HepG2 (cell line): ENCODE results near the gene CAD. TPM values are rescaled to one million over a fixed set of nuclear protein-coding genes. Genes with fewer than 3 reads are reported as not detected.

Experiments
- FOSL2 ChIP-seq: sonication (generic); formaldehyde crosslinking; IDR thresholded peaks from 2 replicates; pipeline ENCODE4 v1.4.0; 2020; ENCODE audit warnings: missing genetic modification reagents
- FOXP1 ChIP-seq, 2 experiments: fragments of 450-650 bp in 1 of 2; IDR thresholded peaks; 2 replicates each; pipeline ENCODE4 v1.6.1; 2017 to 2018; ENCODE audit warnings: antibody characterized with exemption in 1 of 2
- GABPB1 ChIP-seq: IDR thresholded peaks from 2 replicates; pipeline ENCODE4 v1.6.1; 2016; ENCODE audit warnings: mild to moderate bottlenecking, missing genetic modification reagents, moderate library complexity, missing compliant biosample characterization
- NPAS2 ChIP-seq: sonication (generic); formaldehyde crosslinking; IDR thresholded peaks from 2 replicates; pipeline ENCODE4 v1.8.0; 2022; ENCODE audit warnings: mild to moderate bottlenecking, missing genetic modification reagents, borderline replicate concordance
- PHF21A ChIP-seq: sonication (generic); formaldehyde crosslinking; IDR thresholded peaks from 2 replicates; pipeline ENCODE4 v1.5.0; 2020; ENCODE audit warnings: mild to moderate bottlenecking, missing genetic modification reagents
- REST ChIP-seq, 2 experiments: IDR thresholded peaks; 2 replicates each; pipeline ENCODE4 v1.6.1; 2011 to 2012; ENCODE audit warnings: low read length in 2 of 2, borderline replicate concordance in 1 of 2, low read depth in 1 of 2, mild to moderate bottlenecking in 1 of 2, moderate library complexity in 1 of 2
- TRAFD1 ChIP-seq: sonication (generic); formaldehyde crosslinking; IDR thresholded peaks from 2 replicates; pipeline ENCODE4 v1.5.1; 2020; ENCODE audit warnings: missing genetic modification reagents, mild to moderate bottlenecking, borderline replicate concordance
- ZBTB4 ChIP-seq: sonication (generic); formaldehyde crosslinking; IDR thresholded peaks from 2 replicates; pipeline ENCODE4 v1.4.0; 2020; ENCODE audit warnings: missing genetic modification reagents, mild to moderate bottlenecking, borderline replicate concordance
- ZBTB44 ChIP-seq: sonication (generic); formaldehyde crosslinking; IDR thresholded peaks from 2 replicates; pipeline ENCODE4 v1.4.0; 2020; ENCODE audit warnings: missing genetic modification reagents
- ZMAT5 ChIP-seq: sonication (generic); formaldehyde crosslinking; IDR thresholded peaks from 2 replicates; pipeline ENCODE4 v1.5.0; 2020; ENCODE audit warnings: mild to moderate bottlenecking, low read depth, missing genetic modification reagents, borderline replicate concordance
- ZNF296 ChIP-seq: sonication (generic); formaldehyde crosslinking; conservative IDR thresholded peaks from 2 replicates; pipeline ENCODE4 v1.5.0; 2020; ENCODE audit warnings: mild to moderate bottlenecking, missing genetic modification reagents
- ZNF569 ChIP-seq: sonication (generic); formaldehyde crosslinking; IDR thresholded peaks from 2 replicates; pipeline ENCODE4 v1.5.0; 2020; ENCODE audit warnings: mild to moderate bottlenecking, missing genetic modification reagents, moderate library complexity, borderline replicate concordance
- ZNF790 ChIP-seq: sonication (generic); formaldehyde crosslinking; IDR thresholded peaks from 2 replicates; pipeline ENCODE4 v1.8.0; 2022; ENCODE audit warnings: missing genetic modification reagents, mild to moderate bottlenecking, borderline replicate concordance
- ZSCAN21 ChIP-seq: sonication (generic); formaldehyde crosslinking; IDR thresholded peaks from 2 replicates; pipeline ENCODE4 v1.8.0; 2022; ENCODE audit warnings: mild to moderate bottlenecking, missing genetic modification reagents, moderate library complexity, borderline replicate concordance
- ZSCAN9 ChIP-seq: IDR thresholded peaks from 2 replicates; pipeline ENCODE4 v1.6.1; 2016; ENCODE audit warnings: borderline replicate concordance
- polyA plus RNA-seq, 8 experiments: library from polyadenylated mRNA; depleted of rRNA in 3 of 8; stranded (reverse) in 7 of 8; unstranded in 1 of 8; fragments of >200 nt; fragmentation: Illumina TruSeq in 4 of 8; extraction: Trizol in 4 of 8; gene quantifications; 2 replicates each; pipeline versions ENCODE4 v1.2.1 to v1.2.3, GENCODE V29; 2011 to 2016; ENCODE audit warnings: low read depth in 4 of 8, missing spikeins in 1 of 8, mixed read lengths in 1 of 8; ENCODE audit not compliant: insufficient read depth in 1 of 8
- total RNA-seq, 5 experiments: library from RNA; depleted of rRNA; stranded (reverse); fragments of >200 nt; fragmentation: Illumina TruSeq; extraction: Trizol; gene quantifications; 2 replicates each; pipeline ENCODE4 v1.2.3, GENCODE V29; 2016; ENCODE audit warnings: low read depth in 1 of 5

The CAD gene
- total and polyA plus RNA-seq, 2 of the 13 experiments (the other 11 are each of a cell fraction or from before 2014, with no cell fraction given): 21.7 to 37.0 TPM

- TF ChIP-seq TRAFD1 (no peak), ZNF569 (0 out of 2 replicates have a peak, but pooled peaks have one; percentile 84), ZNF790 (peak; percentile 82; the same call in 1 of the 2 replicates), ZSCAN21 (peak; percentile 88), ZBTB44 (CRISPR knock-in tag) (peak; percentile 69; the same call in 1 of the 2 replicates), GABPB1 (CRISPR knock-in tag) (peak; percentile 89), REST (IDR thresholded peaks at IDR 0.05; ENCODE audit: borderline replicate concordance in 1 of 2, low read depth in 1 of 2, low read length in 2 of 2) (peak in 1 of 2 experiments; percentile 75; a peak in 1 of 4 replicates), ZBTB4 (CRISPR knock-in tag) (0 out of 2 replicates have a peak, but pooled peaks have one; percentile 77), FOXP1 (IDR thresholded peaks at IDR 0.05) (no peak), FOXP1 (CRISPR knock-in tag; IDR thresholded peaks at IDR 0.05) (no peak), FOSL2 (CRISPR knock-in tag) (peak; percentile 42), ZMAT5 (CRISPR knock-in tag) (no peak), NPAS2 (CRISPR knock-in tag) (no peak), ZNF296 (CRISPR knock-in tag) (no peak; the same call in 1 of the 2 replicates), PHF21A (CRISPR knock-in tag) (peak; percentile 79), ZSCAN9 (CRISPR knock-in tag) (peak; percentile 56; the same call in 1 of the 2 replicates)
These were observed 5.1 kb upstream of the CAD start, which contains the start of the genes ATRAID and SLC5A6 (continued) for GRCh38 chr2:27211943-27212625.
